GM21367 (cell line): ENCODE results near the gene SIPA1L3.
A peak's percentile ranks its signal among the peaks of the same experiment; 100 is the strongest.
"Not testable (repeated sequence)": the region's sequence is repeated elsewhere in the genome, so short reads cannot be mapped to it uniquely, and the experiment has no call there.

Experiments used
- ATAC-seq: cut with Tn5 transposase; IDR thresholded peaks from one replicate; pipeline ENCODE4 v1.9.1; 2021; ENCODE audit not compliant: unreplicated experiment

Gene SIPA1L3

DNA sequence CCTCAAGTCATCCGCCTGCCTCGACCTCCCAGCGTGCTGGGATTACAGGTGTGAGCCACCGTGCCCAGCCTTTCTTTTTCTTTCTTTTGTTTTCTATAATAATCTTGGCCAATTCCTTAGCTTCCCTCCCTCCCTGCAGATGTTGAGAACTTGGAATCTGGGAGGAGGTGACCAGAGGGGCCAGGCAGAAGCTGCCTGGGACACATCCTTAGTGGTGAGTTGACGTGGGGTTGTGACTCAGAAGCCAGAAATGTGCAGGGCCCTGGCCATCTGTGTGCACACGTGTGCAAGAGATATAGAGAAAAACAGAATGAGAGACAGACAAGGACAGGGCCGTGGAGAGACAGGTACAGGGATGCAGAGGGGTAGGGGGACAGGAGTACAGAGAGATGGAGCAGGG, 154.3 kb downstream of the SIPA1L3 start:
- ATAC-seq: no peak

DNA sequence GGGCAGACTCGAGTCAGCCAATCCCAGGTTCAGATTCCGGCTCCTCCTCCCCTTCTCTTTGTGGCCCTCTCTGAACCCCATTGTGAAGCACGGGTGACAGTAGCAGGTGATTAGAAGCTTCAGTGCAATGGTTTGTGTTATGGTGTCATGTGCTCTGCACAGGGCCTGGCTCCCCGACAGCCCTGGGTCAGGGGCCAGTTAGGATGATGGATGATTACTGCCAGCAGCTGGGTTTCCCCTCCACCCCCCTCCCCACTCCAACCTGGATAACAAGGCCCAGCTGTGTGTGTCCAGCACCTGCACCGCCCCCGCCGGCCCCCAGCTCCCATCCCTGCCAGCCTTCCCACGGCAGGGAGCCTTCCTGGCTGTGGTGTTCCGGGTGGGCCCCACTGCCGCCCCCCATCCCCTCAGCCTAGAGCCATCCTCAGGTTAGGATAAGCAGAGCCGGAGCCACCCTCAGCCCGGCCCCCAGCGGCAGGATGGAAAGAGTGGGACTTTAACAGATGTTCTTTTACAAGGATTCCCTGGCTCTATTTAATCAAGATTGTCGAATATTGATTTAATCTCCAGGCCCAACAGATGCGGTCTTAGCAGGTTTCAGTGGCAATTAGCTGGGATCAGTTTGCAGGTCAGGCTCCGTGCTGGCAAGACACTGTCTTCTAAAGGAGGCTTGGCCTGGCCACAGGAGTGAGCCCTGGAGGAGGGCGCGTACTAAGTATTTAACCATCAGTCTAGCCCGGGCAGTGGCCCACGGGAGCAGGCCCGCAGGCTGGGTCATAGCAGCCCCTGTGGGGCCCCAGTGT, 156.2 kb downstream of the SIPA1L3 start:
- no peak for ATAC-seq

- no peak for ATAC-seq
Observed at GRCh38 chr19:38063928-38064327, 156.9 kb downstream of the SIPA1L3 start.

GRCh38 chr19:38064661-38065425, 157.8 kb downstream of the SIPA1L3 start:
- no peak for ATAC-seq

GRCh38 chr19:38065775-38066174, 158.8 kb downstream of the SIPA1L3 start:
- not testable (repeated sequence) for ATAC-seq

DNA sequence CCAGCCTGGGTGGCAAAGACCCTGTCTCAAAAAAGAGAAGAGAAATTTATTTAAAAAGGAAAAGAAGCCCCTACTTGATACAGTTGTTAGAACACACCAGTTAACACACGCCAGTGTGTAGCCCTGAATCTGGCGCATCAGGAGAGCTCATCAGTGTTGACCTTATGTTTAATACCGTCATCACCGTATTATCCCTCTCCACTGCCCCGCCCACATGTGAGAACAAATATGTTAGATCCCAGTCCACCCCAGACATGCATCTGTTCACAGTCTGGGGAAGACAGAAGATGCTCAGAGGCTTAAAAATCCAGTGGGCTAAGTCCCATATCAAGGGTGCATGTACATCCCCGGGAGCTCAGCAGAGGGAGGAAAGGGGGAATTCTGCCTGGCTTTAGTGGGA, 161.8 kb downstream of the SIPA1L3 start:
- no peak for ATAC-seq

- ATAC-seq: no peak
Observed at GRCh38 chr19:38070573-38070972, 163.6 kb downstream of the SIPA1L3 start.

DNA sequence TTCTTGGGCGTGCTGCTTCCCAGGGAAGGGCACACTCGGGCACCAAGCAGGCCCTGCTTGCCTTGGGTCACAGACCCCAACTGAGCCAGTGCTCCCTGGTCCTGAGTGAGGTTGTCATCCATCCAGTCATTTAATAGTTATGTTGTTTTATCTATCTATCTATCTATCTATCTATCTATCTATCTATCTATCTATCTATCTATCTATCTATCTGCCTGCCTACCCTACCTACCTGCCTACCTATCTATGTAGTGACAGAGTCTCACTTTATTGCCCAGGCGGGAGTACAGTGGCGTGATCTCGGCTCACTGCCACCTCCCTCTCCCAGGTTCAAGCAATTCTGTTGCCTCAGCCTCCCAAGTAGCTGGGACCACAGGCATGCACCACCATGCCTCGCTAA, 164.0 kb downstream of the SIPA1L3 start:
- not testable (repeated sequence) for ATAC-seq

DNA sequence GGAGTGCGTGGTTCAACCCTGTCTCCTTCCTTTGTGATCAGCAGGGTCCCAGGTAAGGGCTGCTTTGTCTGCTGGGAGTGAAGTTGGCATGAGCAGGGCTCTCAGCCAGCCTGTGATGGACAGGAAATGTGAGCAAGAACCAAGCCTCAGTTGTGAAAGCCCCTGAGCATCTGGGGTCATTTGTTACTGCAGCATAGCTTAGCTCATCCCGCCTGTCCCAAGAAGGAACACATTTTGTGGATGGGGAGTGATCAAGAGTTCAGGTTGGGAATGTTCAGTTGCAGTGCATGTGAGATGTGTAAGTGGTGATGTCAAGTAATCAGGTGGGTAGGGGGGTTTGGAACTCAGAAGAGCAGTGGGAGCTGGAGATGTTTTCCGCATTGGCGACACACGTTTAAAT, 164.6 kb downstream of the SIPA1L3 start:
- ATAC-seq: no peak

DNA sequence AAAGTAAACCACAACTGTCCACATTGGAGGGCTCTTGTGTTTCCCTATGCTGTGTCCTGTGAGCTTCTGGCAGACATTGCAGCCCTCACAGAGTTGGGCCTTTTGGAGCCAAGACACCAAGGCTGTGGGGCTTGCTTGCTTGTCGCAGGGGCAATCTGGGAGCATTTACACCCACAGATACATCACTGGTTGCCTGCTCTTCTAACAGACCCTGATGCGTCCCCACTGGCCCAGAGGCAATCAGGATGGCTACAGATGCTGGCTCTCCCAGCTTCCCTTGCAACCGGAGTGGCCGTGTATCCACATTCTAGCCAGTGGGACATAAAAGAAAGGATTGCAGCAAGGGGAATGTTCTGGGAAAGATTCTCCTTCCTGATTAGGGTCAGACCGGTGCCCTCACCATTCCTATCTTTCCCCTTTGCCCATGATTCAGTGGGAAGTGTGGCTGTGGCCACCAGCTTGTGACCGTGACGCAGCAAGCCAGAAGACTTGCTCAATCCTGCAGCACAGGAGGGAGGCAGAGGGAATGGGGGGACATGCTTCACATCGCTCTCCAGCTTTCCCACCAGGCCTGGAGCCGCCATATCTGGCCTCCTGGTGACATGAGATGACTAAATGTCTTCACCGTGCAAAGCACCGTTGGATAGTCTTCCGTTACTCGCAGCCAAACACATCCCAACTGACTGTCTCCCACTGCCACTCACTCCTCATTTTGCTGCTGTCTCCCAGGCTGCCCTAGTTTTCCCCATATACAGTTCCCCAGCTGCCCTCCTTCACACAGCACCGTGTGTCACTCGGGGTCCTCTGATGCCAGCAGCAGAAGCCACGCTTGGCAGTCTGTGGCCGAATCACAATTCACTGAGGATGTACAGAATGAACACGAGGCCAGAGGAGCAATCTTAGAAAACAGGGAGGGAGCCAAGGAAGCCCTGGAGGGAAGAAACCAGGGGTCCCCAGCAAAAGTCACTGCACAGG, 166.1 kb downstream of the SIPA1L3 start:
- no peak for ATAC-seq

GRCh38 chr19:38073841-38074685, 167.1 kb downstream of the SIPA1L3 start:
- ATAC-seq: no peak

GRCh38 chr19:38076337-38076736, 169.3 kb downstream of the SIPA1L3 start:
- ATAC-seq: no peak

GRCh38 chr19:38078302-38078930, 171.4 kb downstream of the SIPA1L3 start:
- ATAC-seq: no peak

DNA sequence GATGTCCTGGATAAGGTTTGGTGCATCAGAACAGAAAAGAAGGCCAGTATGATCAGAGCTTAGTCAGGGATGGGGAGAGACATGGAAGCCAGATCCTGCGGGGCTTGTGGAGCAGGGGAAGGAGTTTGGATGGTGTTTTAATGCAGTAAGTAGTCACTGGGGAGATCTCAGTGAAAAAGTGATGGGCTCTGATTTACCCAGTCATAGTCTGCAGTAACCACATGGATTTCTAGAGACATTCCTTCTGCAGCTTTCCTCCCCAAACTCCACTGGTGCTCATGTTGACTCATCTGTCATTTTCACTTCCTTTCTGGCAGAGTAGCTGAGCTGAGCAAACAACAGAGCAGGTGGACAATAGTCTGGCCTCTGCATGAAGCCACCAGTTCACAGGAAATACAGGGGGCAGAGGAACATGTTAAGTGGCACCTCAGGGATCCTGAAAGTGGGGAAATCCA, 172.9 kb downstream of the SIPA1L3 start:
- peak; percentile 65 for ATAC-seq

DNA sequence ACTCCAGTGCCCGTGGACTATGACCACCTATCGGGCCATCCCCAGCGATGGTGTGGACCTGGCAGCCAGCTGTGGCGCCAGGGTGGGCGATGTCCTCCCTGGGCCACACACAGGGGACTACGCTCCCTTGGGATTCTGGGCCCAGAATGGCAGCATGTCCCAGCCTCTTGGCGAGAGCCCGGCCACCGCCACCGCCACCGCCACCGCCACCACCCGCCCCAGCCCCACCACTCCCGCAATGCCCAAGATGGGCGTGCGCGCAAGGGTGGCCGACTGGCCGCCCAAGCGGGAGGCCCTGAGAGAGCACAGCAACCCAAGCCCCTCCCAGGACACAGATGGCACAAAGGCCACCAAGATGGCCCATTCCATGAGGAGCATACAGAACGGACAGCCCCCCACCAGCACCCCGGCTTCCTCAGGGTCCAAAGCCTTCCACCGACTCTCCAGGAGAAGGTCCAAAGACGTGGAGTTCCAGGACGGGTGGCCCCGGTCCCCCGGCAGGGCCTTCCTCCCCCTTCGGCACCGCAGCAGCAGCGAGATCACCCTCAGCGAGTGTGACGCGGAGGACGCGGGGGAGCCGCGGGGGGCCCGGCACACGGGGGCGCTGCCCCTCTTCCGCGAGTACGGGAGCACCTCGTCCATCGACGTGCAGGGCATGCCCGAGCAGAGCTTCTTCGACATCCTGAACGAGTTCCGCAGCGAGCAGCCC, 174.7 kb downstream of the SIPA1L3 start:
- no peak for ATAC-seq

DNA sequence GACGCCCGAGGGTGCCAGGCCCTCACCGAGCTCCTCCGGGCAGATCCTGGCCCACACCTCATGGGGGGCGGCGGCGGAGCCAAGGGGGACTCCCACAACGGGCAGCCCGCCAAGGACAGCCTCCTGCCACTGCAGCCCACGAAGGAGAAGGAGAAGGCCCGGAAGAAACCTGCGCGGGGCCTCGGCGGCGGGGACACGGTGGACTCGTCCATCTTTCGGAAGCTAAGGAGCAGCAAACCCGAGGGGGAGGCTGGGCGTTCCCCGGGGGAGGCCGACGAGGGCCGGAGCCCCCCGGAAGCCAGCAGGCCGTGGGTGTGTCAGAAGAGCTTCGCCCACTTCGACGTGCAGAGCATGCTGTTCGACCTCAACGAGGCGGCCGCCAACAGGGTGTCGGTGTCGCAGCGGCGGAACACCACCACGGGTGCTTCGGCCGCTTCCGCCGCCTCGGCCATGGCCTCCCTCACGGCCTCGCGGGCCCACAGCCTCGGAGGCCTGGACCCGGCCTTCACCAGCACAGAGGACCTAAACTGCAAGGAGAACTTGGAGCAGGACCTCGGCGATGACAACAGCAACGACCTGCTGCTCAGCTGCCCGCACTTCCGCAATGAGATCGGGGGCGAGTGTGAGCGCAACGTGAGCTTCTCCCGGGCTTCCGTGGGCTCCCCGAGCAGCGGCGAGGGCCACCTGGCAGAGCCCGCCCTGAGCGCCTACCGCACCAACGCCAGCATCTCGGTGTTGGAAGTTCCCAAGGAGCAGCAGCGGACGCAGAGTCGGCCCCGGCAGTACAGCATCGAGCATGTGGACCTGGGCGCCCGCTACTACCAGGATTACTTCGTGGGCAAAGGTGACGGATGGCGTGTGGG, 175.5 kb downstream of the SIPA1L3 start:
- no peak for ATAC-seq

GRCh38 chr19:38084196-38084595, 177.2 kb downstream of the SIPA1L3 start:
- no peak for ATAC-seq

DNA sequence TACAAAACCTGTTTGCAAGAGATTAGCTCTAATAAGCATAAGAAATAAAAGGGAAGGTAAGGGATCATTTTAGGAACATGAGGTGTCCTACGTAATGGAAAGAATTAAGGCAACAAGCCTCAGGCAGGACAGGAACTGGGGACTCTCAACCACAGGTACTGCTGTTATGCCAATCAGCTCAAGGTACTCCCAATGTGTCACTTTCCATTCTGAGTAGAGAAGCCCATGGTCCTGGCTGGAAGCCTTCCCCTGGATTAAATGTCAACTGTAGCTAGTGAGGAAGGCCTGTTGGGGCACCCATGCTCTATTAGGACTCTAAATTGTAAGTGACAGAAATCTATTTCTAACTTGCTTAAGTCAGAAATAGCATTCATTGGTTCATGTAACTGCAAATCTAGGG, 182.4 kb downstream of the SIPA1L3 start:
- ATAC-seq: no peak
